Cerebellar cortex (tissue), 1 donor: Measurements from ENCODE around the gene GRIN1.

ENCODE experiments used
- DNase-seq: peaks from one replicate; pipeline ENCODE4 v3.0.0-alpha.2; 2015; ENCODE audit warnings: low spot score

Gene GRIN1

GRCh38 chr9:137194909-137195308 lies 56.0 kb downstream of the GRIN1 start:
- DNase-seq = no peak

- no peak for DNase-seq
Measured at GRCh38 chr9:137195525-137196220, 56.7 kb downstream of the GRIN1 start.

- DNase-seq = peak; percentile 53
Measured at GRCh38 chr9:137198051-137198901, 59.3 kb downstream of the GRIN1 start.

- peak; percentile 82 for DNase-seq
Measured at GRCh38 chr9:137198902-137199283, 59.9 kb downstream of the GRIN1 start.

GRCh38 chr9:137199411-137200121 lies 60.6 kb downstream of the GRIN1 start:
- no peak for DNase-seq

- peak; percentile 99 for DNase-seq
Measured at GRCh38 chr9:137200311-137201204, 61.6 kb downstream of the GRIN1 start, which contains the start of gene TPRN. Gene TPRN (minus strand): TSS chr9:137200741. CDS start chr9:137200711, 30 bp downstream.

GRCh38 chr9:137201205-137201868 lies 62.4 kb downstream of the GRIN1 start:
- no peak for DNase-seq

- DNase-seq = no peak
Measured at GRCh38 chr9:137202966-137203365, 64.0 kb downstream of the GRIN1 start.

GRCh38 chr9:137204731-137205125 lies 65.8 kb downstream of the GRIN1 start:
- no peak for DNase-seq

- DNase-seq = peak; percentile 88
Measured at GRCh38 chr9:137205126-137206069, 66.4 kb downstream of the GRIN1 start, which contains the start of the genes NDOR1 and TMEM203. Gene NDOR1 (plus strand): TSS chr9:137205700. CDS start chr9:137205778, 78 bp downstream. Gene TMEM203 (minus strand): TSS chr9:137205648. CDS start chr9:137205414, 234 bp downstream.

GRCh38 chr9:137206602-137207001 lies 67.6 kb downstream of the GRIN1 start:
- DNase-seq = no peak

GRCh38 chr9:137211532-137211931 lies 72.6 kb downstream of the GRIN1 start:
- DNase-seq = no peak

GRCh38 chr9:137212520-137212919 lies 73.6 kb downstream of the GRIN1 start:
- no peak for DNase-seq

- DNase-seq = no peak
Measured at GRCh38 chr9:137213160-137214060, 74.5 kb downstream of the GRIN1 start.

- DNase-seq = no peak
Measured at GRCh38 chr9:137214620-137215019, 75.7 kb downstream of the GRIN1 start.

GRCh38 chr9:137215196-137215986 lies 76.4 kb downstream of the GRIN1 start:
- no peak for DNase-seq

GRCh38 chr9:137216188-137216965 lies 77.4 kb downstream of the GRIN1 start:
- no peak for DNase-seq
